ENCODE measurements around the gene USP53. TPM values are rescaled to one million over a fixed set of nuclear protein-coding genes. Genes with fewer than 3 reads are reported as not detected.

USP53 gene
- total RNA-seq, 2 donors from 2014 or later, result 33.9 to 41.8 TPM

DNA sequence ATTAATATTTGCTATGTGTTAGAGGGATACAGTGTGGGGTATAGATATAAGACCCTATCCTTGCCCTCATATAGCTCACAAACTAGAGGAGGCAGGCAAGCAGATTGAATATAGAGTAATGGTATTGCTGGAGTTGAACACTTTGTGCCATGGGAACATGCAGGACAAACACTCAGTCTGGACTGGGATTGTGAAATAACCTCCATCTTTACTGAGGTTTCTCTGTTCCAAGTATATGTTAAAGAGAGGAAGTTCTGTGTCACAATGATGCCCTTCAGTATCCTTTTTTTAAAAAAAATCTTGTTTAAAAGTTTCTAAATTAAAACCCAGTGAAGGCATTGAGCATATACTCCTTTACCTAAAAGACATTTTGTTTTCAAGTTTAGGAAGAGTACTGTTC is 100.7 kb downstream of the USP53 start:
- H3K9me3 ChIP-seq, result no peaks in the 10 kb centered on the region
- DNase-seq (ENCODE audit: low spot score), result no peak
- no peak overlapping the region for H3K27ac ChIP-seq
- H3K4me3 ChIP-seq, result no peak overlapping the region
- intact Hi-C loops (cut with DNase I), result loop anchor here (10.0 kb wide), 2 partner anchors 182 to 312 kb away; partner anchors contain the start of gene PDE5A
- no peaks in the 10 kb centered on the region for H3K36me3 ChIP-seq
- TF ChIP-seq POLR2A (IDR thresholded peaks at IDR 0.05), result no peak
- TF ChIP-seq POLR2AphosphoS5 (IDR thresholded peaks at IDR 0.05), result no peak
- TF ChIP-seq CTCF (IDR thresholded peaks at IDR 0.05), result no peak
- H3K4me1 ChIP-seq (replicated peaks), result no peaks in the 10 kb centered on the region
- no peaks in the 10 kb centered on the region for H3K27me3 ChIP-seq (replicated peaks; ENCODE audit: insufficient read depth)

DNA sequence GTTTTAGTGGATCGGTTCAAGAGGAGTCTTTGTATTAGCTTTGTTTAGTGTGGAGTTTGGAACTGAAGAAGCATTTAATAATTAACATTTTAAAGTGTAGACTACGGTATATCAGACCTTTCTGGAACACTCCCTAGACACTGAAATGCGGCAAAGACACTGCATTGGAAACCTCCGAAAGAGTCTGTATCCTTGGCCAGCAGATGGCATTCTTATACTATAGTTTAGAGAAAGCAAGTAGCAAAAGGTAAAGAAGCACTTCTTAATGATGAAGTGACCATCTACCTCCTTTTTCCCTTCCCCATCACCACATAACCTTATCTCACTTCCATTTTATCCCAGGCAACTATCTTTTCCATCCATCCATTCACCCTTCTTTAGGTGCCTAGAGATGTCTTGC is 101.8 kb downstream of the USP53 start:
- Histone ChIP-seq H3K4me3 (no peak overlapping the region), H3K36me3 (no peaks in the 10 kb centered on the region), H3K27ac (no peak overlapping the region), H3K27me3 (replicated peaks; ENCODE audit: insufficient read depth) (no peaks in the 10 kb centered on the region), H3K4me1 (replicated peaks) (no peaks in the 10 kb centered on the region), H3K9me3 (no peaks in the 10 kb centered on the region)
- no peak for TF ChIP-seq POLR2A (IDR thresholded peaks at IDR 0.05)
- peak in 2 of 4 experiments; percentile 41 to 52 for TF ChIP-seq CTCF (IDR thresholded peaks at IDR 0.05)
- intact Hi-C loops (cut with DNase I), result loop anchor here (2.0 to 10.0 kb wide), 3 partner anchors 180 to 742 kb away; partner anchors contain the start of gene PDE5A
- WGBS, result 9% methylated on average over 4 of the region's 4 CpGs
- DNase-seq (ENCODE audit: low spot score), result no peak

- intact Hi-C loops (cut with DNase I), result loop anchor here (2.0 to 10.0 kb wide), 3 partner anchors 180 to 742 kb away; partner anchors contain the start of gene PDE5A
- H3K4me3 ChIP-seq, result no peak overlapping the region
- 81% methylated on average over 2 of the region's 2 CpGs for WGBS
- H3K4me1 ChIP-seq (replicated peaks), result no peaks in the 10 kb centered on the region
- TF ChIP-seq POLR2A (IDR thresholded peaks at IDR 0.05), result no peak
- no peak for TF ChIP-seq POLR2AphosphoS5 (IDR thresholded peaks at IDR 0.05)
- TF ChIP-seq CTCF (IDR thresholded peaks at IDR 0.05), result no peak
- H3K36me3 ChIP-seq, result no peaks in the 10 kb centered on the region
- no peaks in the 10 kb centered on the region for H3K27me3 ChIP-seq (replicated peaks; ENCODE audit: insufficient read depth)
- no peak for DNase-seq (ENCODE audit: low spot score)
- no peak overlapping the region for H3K27ac ChIP-seq
- H3K9me3 ChIP-seq, result no peaks in the 10 kb centered on the region
These were observed 102.5 kb downstream of the USP53 start for GRCh38 chr4:119315036-119315435.

DNA sequence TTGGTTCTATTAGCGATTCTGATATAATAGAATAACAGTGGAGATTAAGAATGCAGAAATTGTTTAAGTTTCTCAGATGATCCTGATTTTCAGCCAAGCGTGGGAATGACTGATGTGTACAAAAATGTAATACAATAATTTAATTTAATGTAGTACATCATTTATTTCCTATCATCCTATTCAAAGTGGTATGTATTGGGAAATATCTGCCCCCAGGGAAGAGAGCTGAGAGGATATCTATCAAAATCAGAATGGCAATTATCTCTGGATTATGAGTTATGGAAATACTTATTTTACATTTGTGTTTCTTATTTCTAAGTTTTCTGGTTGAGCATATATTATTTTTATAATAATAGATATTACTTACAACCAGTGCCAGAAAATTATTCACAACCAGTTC is 105.5 kb downstream of the USP53 start:
- no peaks in the 10 kb centered on the region for H3K4me1 ChIP-seq (replicated peaks)
- no peak overlapping the region for H3K4me3 ChIP-seq
- 72% methylated on average over 2 of the region's 2 CpGs for WGBS
- H3K27ac ChIP-seq, result no peak overlapping the region
- no peak for DNase-seq (ENCODE audit: low spot score)
- H3K9me3 ChIP-seq, result no peaks in the 10 kb centered on the region
- no peak for TF ChIP-seq CTCF (IDR thresholded peaks at IDR 0.05)
- no peak for TF ChIP-seq POLR2AphosphoS5 (IDR thresholded peaks at IDR 0.05)
- TF ChIP-seq POLR2A (IDR thresholded peaks at IDR 0.05), result no peak
- H3K27me3 ChIP-seq (replicated peaks; ENCODE audit: insufficient read depth), result no peaks in the 10 kb centered on the region
- H3K36me3 ChIP-seq, result no peaks in the 10 kb centered on the region
- intact Hi-C loops (cut with DNase I), result loop anchor here (10.0 kb wide), 2 partner anchors 177 to 307 kb away; partner anchors contain the start of gene PDE5A

GRCh38 chr4:119321921-119322687 is 109.6 kb downstream of the USP53 start, which contains the start of gene FABP2:
Gene FABP2, minus strand, starts transcription at chr4:119322138. Its CDS starts 36 bp downstream, at chr4:119322102.
- Histone ChIP-seq H3K9me3 (no peaks in the 10 kb centered on the region), H3K4me3 (no peak within 1 kb of the TSS), H3K27ac (no peak within 1 kb of the TSS), H3K27me3 (replicated peaks; ENCODE audit: insufficient read depth) (no peaks in the 10 kb centered on the region), H3K36me3 (no peaks in the 10 kb centered on the region), H3K4me1 (replicated peaks) (no peaks in the 10 kb centered on the region)
- WGBS, result 65% methylated on average over 6 of the region's 6 CpGs
- TF ChIP-seq POLR2A (IDR thresholded peaks at IDR 0.05) (no peak), CTCF (IDR thresholded peaks at IDR 0.05) (no peak), POLR2AphosphoS5 (IDR thresholded peaks at IDR 0.05) (no peak)
- no peak for DNase-seq (ENCODE audit: low spot score)
- intact Hi-C loops (cut with DNase I), result no loop called here
